GM12878 (cell line): ENCODE results near the gene LIPT1.

Experiments used
- CBX5 ChIP-seq: sonication (generic); IDR thresholded peaks from 2 replicates; pipeline ENCODE4 v1.6.1; 2016; ENCODE audit warnings: low read depth, moderate library complexity, mild to moderate bottlenecking, inconsistent platforms
- CTCF ChIP-seq, 3 experiments: IDR thresholded peaks in 2 of 3; conservative IDR thresholded peaks in 1 of 3; 2 replicates each; pipeline ENCODE4 v1.5.1; 2011; ENCODE audit warnings: low read depth in 3 of 3, low read length in 3 of 3, mild to moderate bottlenecking in 3 of 3, control low read depth in 2 of 3, moderate library complexity in 2 of 3, inconsistent platforms in 1 of 3, mixed read lengths in 1 of 3; ENCODE audit not compliant: control insufficient read depth in 2 of 3, insufficient read depth in 1 of 3; ENCODE audit errors: extremely low read depth in 1 of 3
- EZH2 ChIP-seq: IDR thresholded peaks from 2 replicates; pipeline ENCODE4 v1.6.1; 2012; ENCODE audit warnings: low read depth, mild to moderate bottlenecking, control low read depth, inconsistent platforms, low read length, borderline replicate concordance; ENCODE audit not compliant: control insufficient read depth
- FOXM1 ChIP-seq: IDR thresholded peaks from 2 replicates; pipeline ENCODE4 v1.6.1; 2012; ENCODE audit warnings: low read depth, mild to moderate bottlenecking, inconsistent platforms, low read length, moderate library complexity
- NFXL1 ChIP-seq: fragments of 450-650 bp; IDR thresholded peaks from 2 replicates; pipeline ENCODE4 v1.6.1; 2017; ENCODE audit warnings: antibody characterized with exemption, mild to moderate bottlenecking, borderline replicate concordance
- RCOR1 ChIP-seq: conservative IDR thresholded peaks from 2 replicates; pipeline ENCODE4 v1.6.1; 2012; ENCODE audit warnings: low read depth, low read length, improper control_type of control experiment
- REST ChIP-seq: IDR thresholded peaks from 2 replicates; pipeline ENCODE4 v1.6.1; 2012; ENCODE audit warnings: mild to moderate bottlenecking, low read depth, low read length

- TF ChIP-seq REST (no peak), RCOR1 (no peak), FOXM1 (no peak), EZH2 (no peak), NFXL1 (no peak), CBX5 (no peak), CTCF (IDR thresholded peaks at IDR 0.05 in 2 of 3, conservative IDR thresholded peaks at IDR 0.05 in 1 of 3; ENCODE audit: control insufficient read depth in 2 of 3, extremely low read depth in 1 of 3, insufficient read depth in 1 of 3, low read depth in 3 of 3, low read length in 3 of 3) (no peak)
Measured at GRCh38 chr2:99188357-99188756, 33.6 kb downstream of the LIPT1 start.
